ENCODE data around the gene NKG7.

Gene NKG7

DNA sequence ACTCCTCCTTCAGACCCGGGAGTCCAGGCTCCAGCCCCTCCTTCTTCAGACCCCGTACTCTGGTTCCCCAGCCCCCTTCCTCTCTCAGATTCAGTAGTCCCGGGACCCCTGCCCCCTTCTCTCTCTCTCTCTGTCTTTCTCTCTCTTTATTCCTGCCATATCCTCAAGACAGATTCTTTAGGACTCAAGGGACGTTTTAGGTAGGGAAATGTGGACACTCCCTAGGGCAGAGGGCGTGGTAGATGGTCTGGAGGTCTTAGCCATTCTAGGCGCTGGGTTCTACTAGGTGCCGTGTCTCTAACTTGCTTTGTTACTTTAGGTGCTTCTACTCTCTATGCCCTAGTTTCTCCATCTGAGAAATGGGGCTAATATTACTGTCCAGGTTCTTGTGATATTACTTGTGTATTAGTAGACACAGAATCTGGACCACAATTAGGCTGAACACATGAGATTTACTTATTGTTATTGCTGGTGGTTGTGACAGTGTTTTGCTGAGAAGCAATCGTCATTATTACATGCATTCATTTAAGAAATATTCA, 18.7 kb upstream of the NKG7 start:
- DNase-seq (ENCODE audit: low read depth) = no peak

DNA sequence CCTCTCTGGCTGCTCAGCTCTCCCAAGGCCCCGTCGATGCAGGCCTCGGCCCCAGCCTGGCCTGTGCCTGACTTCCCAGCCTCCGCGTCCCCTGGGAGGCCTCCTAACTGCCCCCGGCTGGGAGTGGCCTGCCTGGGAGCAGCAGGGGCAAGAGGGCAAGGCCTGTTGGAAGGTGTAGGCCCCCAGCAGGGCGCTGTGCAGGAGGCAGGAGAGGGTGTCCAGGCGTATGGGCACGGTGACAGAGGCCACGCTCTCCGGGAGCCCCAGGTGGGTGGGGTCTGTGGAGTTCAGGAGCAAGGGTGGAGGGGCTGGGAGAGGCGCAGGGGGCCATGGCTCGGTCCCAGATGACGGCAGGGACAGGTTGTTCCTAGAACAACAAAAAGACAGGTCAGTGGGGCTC, 16.7 kb upstream of the NKG7 start:
- DNase-seq (ENCODE audit: low read depth) = no peak

DNA sequence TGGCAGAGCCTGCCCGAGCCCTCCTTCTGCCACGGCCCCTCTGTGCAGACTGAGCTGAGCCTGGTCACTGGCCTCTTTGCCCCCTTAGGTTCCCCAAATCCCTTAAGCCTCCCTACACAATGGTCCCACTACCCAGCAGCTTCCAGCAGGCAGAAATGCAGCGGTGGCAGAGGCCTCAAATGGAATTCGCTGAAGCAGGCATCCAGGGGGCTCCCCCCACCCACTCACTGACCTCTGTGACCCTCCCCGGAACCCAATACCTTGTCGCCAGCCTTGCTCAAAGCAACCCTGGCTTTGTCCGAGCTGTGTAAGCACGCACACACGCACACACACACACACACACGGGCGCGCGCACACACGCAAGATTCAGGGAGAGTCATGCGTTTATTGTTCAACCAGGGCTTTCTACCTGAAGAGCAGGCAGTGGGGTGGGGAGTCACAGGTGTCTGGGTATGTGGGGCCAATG, 15.5 kb upstream of the NKG7 start, which contains the start of gene LIM2:
LIM2 (minus strand) TSS at position 51 of the 466 bp plus-strand sequence. CDS start 531 bp downstream, outside the sequence.
- no peak for DNase-seq (ENCODE audit: low read depth)

DNA sequence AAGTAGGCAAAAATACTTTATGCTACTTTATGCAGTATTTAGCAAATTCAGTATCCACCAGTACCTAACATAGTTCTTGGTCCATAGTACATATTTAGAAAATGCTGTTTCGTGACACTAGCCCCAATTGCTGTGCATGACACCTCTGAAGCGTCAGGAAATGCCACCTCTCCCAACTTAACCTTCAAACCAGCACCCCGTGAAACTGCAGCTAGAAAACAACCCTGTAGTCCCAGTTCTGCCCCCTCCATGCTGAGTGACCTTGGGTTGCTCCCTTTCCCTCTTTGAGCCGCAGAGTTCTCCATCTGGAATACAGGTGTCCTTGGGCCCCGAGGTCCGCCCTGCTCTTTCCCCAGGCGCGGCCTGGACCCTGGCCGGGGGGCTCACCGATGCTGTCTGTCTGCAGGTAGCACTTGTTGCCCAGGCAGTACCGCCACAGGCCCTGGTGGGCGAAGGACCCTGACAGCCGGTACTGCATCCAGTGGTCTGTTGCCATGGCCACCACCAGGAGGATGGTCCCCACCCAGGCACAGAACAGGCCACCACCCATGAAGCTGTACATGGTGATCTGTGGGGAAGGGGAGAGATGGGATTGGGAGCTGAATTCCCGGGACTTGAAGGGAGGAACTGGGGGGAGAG, 14.5 kb upstream of the NKG7 start:
- DNase-seq (ENCODE audit: low read depth) = no peak

DNA sequence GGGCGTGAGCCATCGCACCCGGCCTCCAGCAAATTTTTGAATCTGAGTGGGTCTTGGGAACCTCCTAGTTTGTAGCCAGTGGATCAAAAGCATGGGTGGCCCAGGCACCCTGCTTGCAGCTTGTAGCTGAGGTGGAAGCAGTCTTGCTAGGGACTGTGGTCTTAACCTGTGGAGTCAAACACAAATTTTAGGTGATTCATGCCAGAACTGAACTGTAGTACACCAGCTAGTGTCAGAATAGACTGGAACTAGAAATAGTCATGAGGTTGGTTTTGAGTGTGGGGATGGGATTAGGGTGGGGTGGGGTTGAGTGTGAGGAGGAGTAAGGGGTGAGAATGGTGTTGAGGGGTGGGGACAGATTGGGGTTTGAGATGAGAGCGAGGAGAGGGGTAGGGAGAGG, 9.6 kb upstream of the NKG7 start:
- no peak for DNase-seq (ENCODE audit: low read depth)

DNA sequence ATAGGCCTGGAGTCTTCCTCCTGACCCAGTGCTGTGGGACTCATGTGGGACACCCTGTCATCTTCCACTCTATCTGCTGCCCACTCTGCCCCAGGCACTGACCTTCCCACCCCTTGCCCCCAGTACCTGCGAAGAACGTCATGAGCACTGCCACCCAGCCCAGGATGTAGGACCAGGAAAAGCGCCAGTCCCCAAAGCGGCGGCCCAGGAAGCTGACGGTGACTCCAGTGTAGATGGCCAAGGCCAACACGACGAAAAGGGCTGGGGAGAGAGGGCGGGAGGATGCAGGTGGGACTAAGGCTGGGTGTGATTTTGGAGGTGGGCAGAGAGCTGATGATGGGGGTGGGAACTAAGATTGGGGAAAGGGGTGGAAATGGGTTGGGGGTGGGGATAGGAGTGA, 7.9 kb upstream of the NKG7 start:
- DNase-seq (ENCODE audit: low read depth) = no peak

DNA sequence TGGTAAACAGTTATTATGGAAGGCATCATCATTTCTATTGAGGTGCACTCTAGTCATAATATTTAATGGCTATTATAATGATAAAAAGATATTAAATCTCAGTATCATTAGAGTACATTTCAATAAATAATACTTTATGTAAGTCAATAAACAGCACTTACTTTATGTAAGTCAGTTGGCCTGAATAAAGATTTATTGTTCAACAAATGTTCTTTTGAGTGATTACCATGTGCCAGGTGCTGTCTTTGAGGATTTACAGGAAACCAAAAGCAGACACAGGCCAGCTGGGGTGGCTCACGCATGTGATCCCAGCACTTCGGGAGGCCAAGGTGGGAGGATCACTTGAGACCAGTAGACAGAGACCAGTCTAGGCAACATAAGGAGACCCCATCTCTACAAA, 5.0 kb upstream of the NKG7 start:
- no peak for DNase-seq (ENCODE audit: low read depth)

DNA sequence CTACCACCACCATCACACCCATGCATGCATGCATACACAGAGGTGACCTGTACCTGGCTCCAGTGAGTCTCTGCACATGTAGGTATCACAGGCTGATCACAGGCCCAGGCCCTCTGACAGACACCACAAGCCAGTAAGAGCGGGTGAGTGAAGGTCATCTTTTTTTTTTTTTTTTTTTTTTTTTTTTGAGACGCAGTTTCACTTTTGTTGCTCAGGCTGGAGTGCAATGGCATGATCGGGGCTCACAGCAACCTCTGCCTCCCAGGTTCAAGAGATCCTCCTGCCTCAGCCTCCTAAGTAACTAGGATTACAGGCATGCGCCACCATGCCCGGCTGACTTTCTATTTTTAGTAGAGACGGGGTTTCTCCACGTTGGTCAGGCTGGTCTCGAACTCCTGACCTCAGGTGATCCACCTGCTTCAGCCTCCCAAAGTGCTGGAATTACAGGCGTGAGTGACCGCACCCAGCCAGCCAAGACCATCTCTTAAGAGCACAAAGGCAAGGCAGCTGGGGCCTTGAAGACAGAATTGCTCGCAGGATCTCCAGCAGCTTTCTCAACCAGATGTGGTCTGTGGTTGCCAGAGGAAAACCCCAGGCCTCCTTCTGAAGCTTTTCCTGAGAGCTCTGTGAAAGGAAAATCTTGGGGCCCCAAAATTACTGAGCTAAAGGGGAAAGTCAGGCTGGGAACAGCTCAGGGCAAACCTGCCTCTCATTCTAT, 3.2 kb upstream of the NKG7 start:
- DNase-seq (ENCODE audit: low read depth) = no peak

DNA sequence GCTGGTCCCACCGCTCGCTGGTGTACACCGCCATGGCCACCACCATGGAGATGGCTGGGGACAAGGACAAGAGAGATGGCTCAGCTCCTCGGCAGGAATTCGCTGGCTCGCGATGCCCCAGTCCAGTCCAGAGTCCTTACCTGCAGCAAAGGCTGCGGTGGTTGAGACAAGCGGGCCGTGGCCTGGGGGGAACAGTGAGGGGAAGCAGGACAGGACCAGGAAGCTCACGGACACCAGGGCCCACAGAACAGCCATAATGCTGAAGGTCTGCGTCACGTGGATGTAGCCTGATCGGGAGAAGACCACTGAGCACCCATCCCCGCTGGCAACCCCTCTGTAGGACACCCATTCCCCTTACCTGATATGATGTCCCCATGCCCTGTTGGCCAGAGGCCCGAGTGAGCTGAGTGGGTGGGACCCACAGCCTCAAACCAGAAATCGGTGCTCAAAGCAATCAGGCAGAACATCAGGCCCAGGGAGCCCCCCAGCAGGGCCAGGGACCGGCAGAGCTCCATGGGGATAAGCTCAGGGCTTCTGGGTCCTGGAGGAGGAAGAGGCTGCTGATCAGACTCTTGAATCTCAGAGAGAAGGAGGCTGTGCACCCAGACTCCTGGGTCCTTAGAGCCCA, 319 bp downstream of the NKG7 start:
- DNase-seq (ENCODE audit: low read depth) = no peak

DNA sequence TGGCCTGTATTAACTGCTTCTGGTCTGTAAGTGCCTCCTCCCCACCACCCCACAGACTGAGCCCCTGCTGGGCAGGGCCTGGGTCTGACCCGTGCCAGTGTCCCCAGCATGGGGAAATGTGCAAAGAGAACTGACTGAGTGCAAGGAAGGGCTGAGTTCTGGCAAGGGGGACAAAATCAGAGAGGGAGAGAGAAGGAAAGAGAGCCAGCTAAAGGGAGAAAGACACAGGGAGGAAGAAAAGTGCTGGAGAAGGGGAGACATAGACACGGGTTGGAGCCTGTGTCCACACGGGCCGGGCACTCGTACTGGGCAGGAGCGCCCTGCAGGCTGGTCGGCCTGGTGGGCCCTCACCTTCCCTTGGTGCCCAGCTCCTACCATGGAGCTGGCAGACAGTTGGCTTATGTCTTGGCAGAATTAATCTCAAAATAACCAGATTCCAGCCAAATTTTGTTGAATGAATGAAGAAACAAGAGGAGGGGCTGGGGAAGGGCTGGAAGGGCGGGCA, 1.2 kb downstream of the NKG7 start:
- no peak for DNase-seq (ENCODE audit: low read depth)

DNA sequence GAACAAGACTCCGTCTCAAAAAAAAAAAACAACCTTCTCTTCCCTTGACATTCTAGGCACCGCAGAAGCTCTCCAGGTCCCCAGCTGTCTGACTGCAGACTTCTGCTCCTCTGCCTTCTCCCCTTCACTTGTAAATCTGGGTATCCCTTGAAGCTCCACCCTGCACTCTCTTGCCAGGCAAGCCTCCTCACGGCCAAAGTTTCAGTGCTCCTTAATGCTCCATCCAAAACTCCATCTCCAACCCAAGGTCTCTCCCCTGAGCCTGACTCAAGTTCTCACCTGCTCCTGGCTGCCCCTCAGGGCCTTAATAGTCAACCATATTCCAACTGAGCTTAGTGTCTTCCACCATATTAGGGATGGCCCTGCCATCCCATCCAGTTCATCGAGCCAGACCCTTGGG, 2.2 kb downstream of the NKG7 start:
- DNase-seq (ENCODE audit: low read depth) = no peak

DNA sequence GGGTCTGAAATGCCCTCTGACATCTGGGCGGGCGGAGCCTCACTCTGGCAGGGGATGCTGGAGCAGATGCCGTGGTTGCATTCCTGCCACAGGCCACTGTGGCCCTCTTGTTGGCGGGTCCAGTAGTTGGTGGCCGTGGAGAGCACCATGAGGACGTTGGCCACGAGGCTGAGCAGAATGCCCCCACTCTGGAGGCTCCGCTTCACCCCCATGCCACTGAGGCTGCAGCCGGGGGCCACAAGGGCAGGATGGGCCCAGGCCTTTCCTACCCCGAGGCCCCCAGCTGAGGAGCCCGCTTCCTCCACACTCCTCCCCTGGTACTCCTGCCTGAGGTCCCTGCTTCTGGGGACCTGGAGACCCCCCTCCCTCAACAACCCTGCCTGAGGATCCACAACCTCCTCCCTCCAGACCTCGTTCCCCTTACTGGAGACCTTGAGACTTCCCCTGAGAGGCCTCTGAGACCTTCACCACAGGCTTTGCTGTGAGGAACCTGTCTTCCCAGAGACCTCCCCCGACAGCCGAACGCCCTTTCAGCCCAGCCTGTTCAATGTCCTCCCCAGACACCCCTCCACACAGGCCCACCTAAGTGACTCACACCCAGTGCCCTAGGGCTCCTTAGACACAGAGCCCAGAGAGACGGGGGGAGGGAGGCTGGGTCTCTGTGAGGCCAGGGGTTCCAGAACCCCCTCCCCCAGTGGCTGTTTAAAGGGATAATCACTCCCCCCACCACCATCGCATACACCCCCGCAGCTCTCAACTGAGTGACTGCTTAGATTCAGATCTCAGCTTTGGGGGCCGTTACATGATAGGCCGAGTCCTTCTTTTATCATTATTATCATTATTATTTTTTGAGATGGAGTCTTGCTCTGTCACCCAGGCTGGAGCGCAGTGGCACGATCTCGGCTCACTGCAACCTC, 3.8 kb downstream of the NKG7 start, which contains the start of gene CLDND2:
CLDND2 (minus strand) TSS at position 638 of the 917 bp plus-strand sequence; CDS start at position 212, 426 bp downstream.
- DNase-seq (ENCODE audit: low read depth) = no peak

DNA sequence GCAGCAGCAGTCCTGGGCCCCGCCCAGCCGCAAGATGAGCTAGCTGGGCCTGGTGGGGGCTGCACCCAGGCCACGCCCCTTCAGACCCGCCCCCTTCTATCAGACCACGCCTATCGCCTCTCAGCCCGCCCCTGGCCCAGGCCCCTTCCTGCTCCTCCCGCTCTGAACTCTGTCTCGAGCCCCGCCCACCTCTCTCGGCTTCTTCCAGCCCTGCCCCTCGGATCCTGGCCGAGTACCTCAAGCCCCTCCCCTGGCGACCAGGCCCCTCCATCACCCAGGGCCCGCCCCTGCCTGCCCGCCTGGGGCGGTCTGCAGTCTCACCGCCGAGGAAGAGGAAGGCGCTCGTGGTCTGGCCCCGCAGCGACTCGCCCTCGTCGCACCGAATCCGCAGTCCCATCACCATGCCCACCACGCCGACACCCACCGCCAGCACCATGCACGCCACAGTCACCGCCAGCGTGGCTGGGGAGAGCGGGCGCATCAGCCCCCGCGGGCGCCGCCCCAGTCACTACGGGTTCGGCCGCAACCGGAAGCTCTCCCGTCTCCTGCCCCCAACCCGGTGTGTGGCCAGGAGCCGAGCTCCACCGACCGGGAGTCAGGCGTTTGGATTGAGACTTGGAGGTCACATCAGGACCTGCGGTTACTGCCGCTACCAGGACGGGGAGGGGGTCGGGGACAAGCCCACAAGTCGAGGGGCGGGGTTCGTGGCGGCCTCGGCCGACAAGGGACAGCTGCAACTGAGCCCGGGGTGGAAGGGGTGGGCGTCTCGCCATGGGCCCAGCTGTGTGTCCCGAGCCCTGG, 4.7 kb downstream of the NKG7 start:
- DNase-seq (ENCODE audit: low read depth) = peak; percentile 96

DNA sequence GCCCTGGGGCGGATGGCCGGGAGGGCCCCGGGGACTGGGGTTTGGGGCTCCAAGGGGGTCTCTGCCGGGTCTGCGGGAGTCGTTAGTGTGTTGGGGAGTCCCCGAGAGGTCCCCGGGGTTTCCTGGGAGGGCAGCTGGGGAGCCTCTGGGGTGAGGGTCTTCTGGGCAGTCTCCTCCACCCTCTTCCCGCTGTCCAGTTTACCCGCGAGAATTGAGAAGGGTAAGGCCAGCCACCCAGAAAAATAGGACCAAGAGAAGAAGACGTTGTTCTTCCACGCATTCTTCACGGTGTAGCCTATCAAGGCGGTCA, 5.2 kb downstream of the NKG7 start:
- no peak for DNase-seq (ENCODE audit: low read depth)

DNA sequence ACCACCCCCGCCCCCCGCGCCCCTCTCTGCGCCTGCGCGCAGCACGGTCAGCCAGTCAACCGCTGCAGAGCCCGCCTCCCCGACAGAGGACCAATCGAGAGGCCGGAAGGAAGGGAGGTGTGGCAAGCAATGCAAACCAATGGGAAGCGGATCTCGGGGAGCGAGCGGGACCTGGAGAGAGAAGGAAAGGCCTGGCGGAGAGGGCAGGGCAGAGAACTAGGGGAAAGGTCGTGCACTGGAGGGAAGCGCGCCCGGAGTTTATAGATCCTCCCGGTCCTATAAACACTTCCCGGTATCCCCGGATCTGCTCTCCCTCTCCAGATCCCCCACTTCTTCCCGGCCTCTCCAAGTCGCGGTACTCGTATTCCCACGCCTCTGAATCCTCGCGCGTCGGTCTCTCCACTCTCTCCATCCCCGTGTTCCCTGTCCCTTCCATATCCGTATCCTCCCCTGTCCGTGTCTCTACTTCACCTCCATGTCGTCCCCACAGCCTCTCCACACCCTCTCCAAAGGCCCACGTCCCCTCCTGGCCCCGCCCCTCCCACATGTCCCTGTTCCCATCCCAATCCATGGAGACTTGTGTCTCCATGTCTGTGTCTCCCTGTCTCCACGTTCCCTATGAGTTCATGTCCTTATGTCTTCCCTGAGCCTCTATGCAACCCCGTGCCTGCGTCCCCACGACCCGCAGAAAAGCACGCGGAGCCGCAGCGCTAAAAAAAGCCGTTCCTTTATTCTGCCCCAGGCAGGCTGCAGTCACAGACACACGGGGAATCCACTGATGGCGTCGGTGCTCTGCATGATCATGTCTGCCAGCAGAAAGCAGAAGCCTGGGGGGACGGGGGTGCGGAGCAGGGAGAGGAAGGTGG, 5.8 kb downstream of the NKG7 start:
- peak; percentile 98 for DNase-seq (ENCODE audit: low read depth)

DNA sequence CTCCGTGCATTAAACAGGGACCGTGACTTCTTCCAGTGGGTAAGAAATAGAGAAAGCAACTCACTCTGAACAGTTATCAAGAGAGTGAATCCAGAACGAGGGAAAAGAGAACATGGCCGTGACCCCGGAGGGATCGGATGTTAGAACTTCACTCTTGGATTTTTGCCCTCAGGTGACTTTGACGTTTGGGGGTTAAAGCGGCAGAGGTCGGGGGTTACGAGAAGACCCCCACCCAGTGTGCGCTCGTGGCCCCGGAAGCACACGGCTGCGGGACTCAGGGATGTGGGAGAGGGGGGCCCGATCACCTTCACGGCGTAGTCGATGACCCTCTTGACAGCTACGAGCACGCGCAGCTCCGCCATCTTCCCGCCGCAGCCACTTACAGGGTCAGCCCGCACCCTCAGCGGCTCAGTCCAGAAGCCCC, 6.5 kb downstream of the NKG7 start, which contains the start of gene ETFB:
ETFB (minus strand) TSS at position 424 of the 424 bp plus-strand sequence; CDS start at position 362, 62 bp downstream.
- DNase-seq (ENCODE audit: low read depth) = no peak

DNA sequence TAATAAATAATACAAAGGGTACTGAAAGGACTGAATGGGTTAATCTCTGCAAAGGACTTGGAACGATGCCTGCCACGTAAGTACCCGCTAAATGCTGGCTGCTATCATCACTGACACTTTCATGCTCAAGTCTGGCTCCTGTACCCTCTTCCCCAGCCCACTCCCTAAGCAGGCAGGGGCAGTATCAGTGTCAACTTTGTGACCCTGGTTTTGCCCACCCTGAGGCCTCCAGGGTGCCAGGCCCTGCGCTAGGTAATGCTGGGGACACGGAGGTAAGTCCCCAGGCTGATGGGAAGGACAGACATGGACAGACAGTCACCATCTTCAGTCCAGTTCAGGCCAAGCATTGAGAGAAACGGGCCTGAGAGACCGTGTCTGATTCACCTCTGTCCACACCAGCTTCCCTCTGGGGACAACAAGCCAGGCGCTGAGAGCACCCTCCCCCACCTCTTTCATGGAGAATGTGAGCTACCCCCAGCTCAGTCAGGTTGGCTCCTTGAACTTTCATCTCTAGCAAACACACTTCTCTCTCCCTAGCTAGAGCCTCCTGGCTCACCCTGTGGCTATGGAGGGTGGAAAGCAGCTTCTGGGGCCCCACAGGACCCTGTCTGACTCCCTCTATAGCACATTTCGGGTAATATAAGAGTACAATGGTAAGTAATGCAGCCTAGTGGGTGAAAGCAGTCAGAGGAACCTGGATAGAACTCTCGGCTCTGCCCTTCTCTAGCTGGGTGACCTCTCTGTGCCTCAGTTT, 7.1 kb downstream of the NKG7 start:
- no peak for DNase-seq (ENCODE audit: low read depth)

DNA sequence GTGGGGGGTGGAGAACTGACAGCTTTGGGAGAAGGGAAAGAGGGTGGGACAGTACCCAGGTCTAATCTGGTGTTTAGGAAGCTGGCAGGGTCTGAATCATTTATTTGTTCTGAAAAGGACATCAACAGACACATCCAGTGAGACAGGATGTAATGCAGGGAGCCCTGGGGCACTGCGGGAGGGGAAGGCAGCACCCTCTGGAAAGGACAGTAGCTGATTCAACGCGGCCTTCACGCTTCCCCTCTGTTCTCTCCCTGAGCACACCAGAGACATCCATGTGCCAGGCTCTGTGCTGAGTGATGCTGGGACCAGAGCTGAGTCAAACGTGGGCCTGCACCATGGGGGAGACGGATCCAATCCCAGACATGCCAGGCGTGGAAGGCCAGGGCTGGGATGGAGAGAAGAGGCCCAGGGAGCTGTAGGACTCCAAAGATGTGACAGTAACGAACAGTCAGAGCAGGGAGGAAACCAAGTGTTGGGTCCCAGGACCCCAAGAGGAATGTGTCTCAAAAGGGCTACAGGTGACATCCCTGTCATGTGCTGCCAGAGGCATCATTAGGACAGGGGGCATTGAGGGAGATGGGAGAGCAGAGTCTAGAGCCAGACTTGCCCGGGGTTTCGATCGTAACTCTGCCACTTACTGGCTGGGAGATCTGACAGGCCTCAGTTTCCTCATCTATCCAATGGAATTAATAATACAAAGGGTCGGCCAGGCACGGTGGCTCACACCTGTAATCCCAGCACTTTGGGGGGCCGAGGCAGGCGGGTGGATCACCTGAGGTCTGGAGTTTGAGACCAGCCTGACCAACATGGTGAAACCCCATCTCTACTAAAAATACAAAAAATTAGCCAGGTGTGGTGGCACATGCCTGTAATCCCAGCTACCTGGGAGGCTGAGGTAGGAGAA, 8.0 kb downstream of the NKG7 start:
- no peak for DNase-seq (ENCODE audit: low read depth)
